Endothelial cell of umbilical vein (primary cell): Measurements from ENCODE around the gene ZIC2. TPM values are rescaled to one million over a fixed set of nuclear protein-coding genes. Genes with fewer than 3 reads are reported as not detected.

ENCODE experiments used
- BruUV-seq: library from RNA; stranded (reverse); fragments of 400-500 nt; replicated peaks from 2 replicates; lab custom pipeline; 2021; lab: Mats Ljungman, UMichigan
- CTCF ChIA-PET: fragments of 300-600, 350-600 bp; sonication (Branson Sonifier 250); formaldehyde crosslinking; loops from one replicate; lab custom pipeline; 2021; ENCODE audit warnings: antibody characterized with exemption, inconsistent platforms; lab: Charles Lee
- POLR2A ChIA-PET: fragments of 300-600, 350-600 bp; sonication (Branson Sonifier 250); formaldehyde crosslinking; loops from one replicate; lab custom pipeline; 2021; ENCODE audit warnings: antibody characterized with exemption, inconsistent platforms; lab: Charles Lee
- DNase-seq: peaks from one replicate; pipeline ENCODE4 v3.0.0-alpha.2; 2011; ENCODE audit warnings: low read depth, low spot score
- FAIRE-seq: peaks from 2 replicates; lab custom pipeline; 2011; peaks lifted over from hg19 to GRCh38; lab: Jason Lieb, UNC
- H2AFZ ChIP-seq: 2 replicates; pipeline ENCODE4 v1.6.0; 2012; ENCODE audit warnings: low read depth, low read length, control low read depth, inconsistent platforms
- H3K27ac ChIP-seq: 2 replicates; pipeline ENCODE4 v1.5.1; 2011; ENCODE audit warnings: low read depth, mild to moderate bottlenecking, control low read depth, low read length, moderate library complexity; ENCODE audit not compliant: insufficient read depth
- H3K27me3 ChIP-seq, 2 experiments: 2 replicates each; pipeline versions ENCODE4 v1.6.0 to v1.6.1; 2011; ENCODE audit warnings: low read length in 2 of 2, mixed read lengths in 1 of 2; ENCODE audit not compliant: control insufficient read depth in 2 of 2, insufficient read depth in 2 of 2
- H3K36me3 ChIP-seq, 2 experiments: 2 replicates in 1 of 2; 3 replicates in 1 of 2; pipeline ENCODE4 v1.5.1; 2011; ENCODE audit warnings: low read length in 2 of 2, mild to moderate bottlenecking in 1 of 2, moderate library complexity in 1 of 2; ENCODE audit not compliant: control insufficient read depth in 2 of 2, insufficient read depth in 2 of 2; ENCODE audit errors: extremely low read depth in 1 of 2
- H3K4me1 ChIP-seq: 3 replicates; pipeline ENCODE4 v1.5.1; 2011; ENCODE audit warnings: mild to moderate bottlenecking, low read length; ENCODE audit not compliant: control insufficient read depth, insufficient read depth; ENCODE audit errors: extremely low read depth
- H3K4me2 ChIP-seq: 2 replicates; pipeline ENCODE4 v1.6.1; 2011; ENCODE audit warnings: low read length, control low read depth, mixed read lengths; ENCODE audit not compliant: insufficient read depth
- H3K4me3 ChIP-seq, 3 experiments: fragments of 200-600 bp in 1 of 3; sonication (generic), shearing (Covaris generic) in 1 of 3; replicated peaks in 1 of 3; 2 replicates each; pipeline ENCODE4 v1.5.1; 2011 to 2016; ENCODE audit warnings: control low read depth in 3 of 3, low read length in 3 of 3, mild to moderate bottlenecking in 2 of 3, inconsistent platforms in 1 of 3, low read depth in 1 of 3, moderate library complexity in 1 of 3; ENCODE audit not compliant: insufficient read depth in 1 of 3
- H3K79me2 ChIP-seq: 2 replicates; pipeline ENCODE4 v1.6.0; 2012; ENCODE audit warnings: low read length, inconsistent platforms; ENCODE audit not compliant: control insufficient read depth, insufficient read depth
- H3K9ac ChIP-seq: replicated peaks from 2 replicates; pipeline ENCODE3; 2011; ENCODE audit warnings: low read length, control low read depth; ENCODE audit not compliant: insufficient read depth; ENCODE audit errors: extremely low read depth
- H3K9me1 ChIP-seq: replicated peaks from 3 replicates; pipeline ENCODE4 v1.6.0; 2011; ENCODE audit warnings: mild to moderate bottlenecking, low read length; ENCODE audit not compliant: control insufficient read depth, insufficient read depth; ENCODE audit errors: extremely low read depth
- H3K9me3 ChIP-seq: replicated peaks from 2 replicates; pipeline ENCODE4 v1.5.1; 2012; ENCODE audit warnings: low read length, inconsistent platforms; ENCODE audit not compliant: control insufficient read depth, insufficient read depth
- H4K20me1 ChIP-seq: replicated peaks from 2 replicates; pipeline ENCODE3; 2011; ENCODE audit warnings: mild to moderate bottlenecking, low read length; ENCODE audit not compliant: control insufficient read depth, insufficient read depth; ENCODE audit errors: extremely low read depth
- CTCF ChIP-seq, 2 donors: IDR thresholded peaks; 1 replicate in 1 of 2; 2 replicates in 1 of 2; pipeline ENCODE4 v1.5.1; 2011; ENCODE audit warnings: low read length in 2 of 2, mild to moderate bottlenecking in 2 of 2, moderate library complexity in 2 of 2, control low read depth in 1 of 2, inconsistent platforms in 1 of 2, low read depth in 1 of 2; ENCODE audit not compliant: insufficient read depth in 1 of 2; ENCODE audit errors: extremely low read depth in 1 of 2
- EZH2 ChIP-seq: IDR thresholded peaks from 2 replicates; pipeline ENCODE4 v1.6.1; 2012; ENCODE audit warnings: borderline replicate concordance, low read depth, mild to moderate bottlenecking, moderate library complexity, low read length, inconsistent platforms; ENCODE audit not compliant: severe bottlenecking
- FOS ChIP-seq: IDR thresholded peaks from 2 replicates; pipeline ENCODE4 v1.6.1; 2011; ENCODE audit warnings: mild to moderate bottlenecking, low read length, moderate library complexity, borderline replicate concordance; ENCODE audit not compliant: insufficient read depth
- GATA2 ChIP-seq: IDR thresholded peaks from 2 replicates; pipeline ENCODE4 v1.7.0; 2011; ENCODE audit warnings: low read depth, mild to moderate bottlenecking, moderate library complexity, mixed read lengths, low read length; ENCODE audit not compliant: insufficient read length, insufficient read depth
- JUN ChIP-seq: IDR thresholded peaks from 2 replicates; pipeline ENCODE4 v1.6.1; 2011; ENCODE audit warnings: borderline replicate concordance, low read depth; ENCODE audit not compliant: insufficient read length, insufficient read depth
- MAX ChIP-seq: IDR thresholded peaks from 2 replicates; pipeline ENCODE4 v1.6.1; 2011; ENCODE audit not compliant: insufficient read depth, insufficient read length
- MYC ChIP-seq: IDR thresholded peaks from one replicate; pipeline ENCODE4 v1.6.1; 2011; ENCODE audit warnings: mild to moderate bottlenecking, low read depth, low read length
- POLR2A ChIP-seq: IDR thresholded peaks from 2 replicates; pipeline ENCODE4 v1.6.1; 2012; ENCODE audit warnings: low read depth, mild to moderate bottlenecking, control low read depth, low read length
- POLR2AphosphoS5 ChIP-seq: IDR thresholded peaks from 2 replicates; pipeline ENCODE4 v1.6.1; 2012; ENCODE audit warnings: low read depth, mild to moderate bottlenecking, control low read depth, low read length, moderate library complexity; ENCODE audit not compliant: insufficient read depth
- dilution Hi-C: fragments of 300-500 bp; cut with MboI; formaldehyde crosslinking; loops from one replicate; pipeline ENCODE4 v1.15.0; 2019; ENCODE audit warnings: low sequenced_read_pairs; ENCODE audit not compliant: extremely low pct_ligation_motif_present
- intact Hi-C: fragments of 100-400 bp; cut with micrococcal nuclease; formaldehyde crosslinking; loops from one replicate; pipeline ENCODE4 v1.10.0; 2022
- polyA plus RNA-seq, 4 experiments: library from polyadenylated mRNA; depleted of rRNA in 3 of 4; stranded (reverse) in 3 of 4; unstranded in 1 of 4; fragments of >200 nt; gene quantifications; 2 replicates each; pipeline versions ENCODE4 v1.2.1 to v1.2.3, GENCODE V29; 2011 to 2012; ENCODE audit warnings: missing spikeins in 1 of 4
- total RNA-seq: library from RNA; stranded (reverse); gene quantifications from 2 replicates; pipeline ENCODE4 v1.2.3, GENCODE V29; 2021

Gene ZIC2
- total and polyA plus RNA-seq, 2 donors (not counting 3 experiments of a cell fraction or from before 2014, with no cell fraction given): 0.03 TPM; not detected in 1

- TF ChIP-seq MAX: no peak
- peak; percentile 9 for TF ChIP-seq EZH2
- no peak for TF ChIP-seq GATA2
- TF ChIP-seq JUN: no peak
- H3K9me3 ChIP-seq: no peaks in the 10 kb centered on the region
- ChIA-PET CTCF (interaction anchor here (1.7 kb wide), 1 partner anchor 282 kb away, joined by 6 read pairs; no protein-coding TSS in a partner anchor), POLR2A (no interaction called here)
- H2AFZ ChIP-seq: no peak overlapping the region
- peaks cover 37 to 59% of the 10 kb centered on the region in 2 experiments for H3K27me3 ChIP-seq
- H3K9me1 ChIP-seq: no peaks in the 10 kb centered on the region
- H3K4me1 ChIP-seq: no peaks in the 10 kb centered on the region
- no peak overlapping the region for H3K9ac ChIP-seq
- H3K27ac ChIP-seq: no peak overlapping the region
- H3K4me2 ChIP-seq: no peak overlapping the region
- dilution Hi-C loops (no loop called here), intact Hi-C loops (no loop called here)
- no peak overlapping the region for H3K4me3 ChIP-seq
- H3K79me2 ChIP-seq: no peaks in the 10 kb centered on the region
- no TSS peak for BruUV-seq
- FAIRE-seq (no peak), DNase-seq (no peak)
- no peaks in the 10 kb centered on the region for H4K20me1 ChIP-seq
- no peaks in the 10 kb centered on the region for H3K36me3 ChIP-seq
These were observed 28.3 kb upstream of the ZIC2 start for GRCh38 chr13:99953138-99953755.

DNA sequence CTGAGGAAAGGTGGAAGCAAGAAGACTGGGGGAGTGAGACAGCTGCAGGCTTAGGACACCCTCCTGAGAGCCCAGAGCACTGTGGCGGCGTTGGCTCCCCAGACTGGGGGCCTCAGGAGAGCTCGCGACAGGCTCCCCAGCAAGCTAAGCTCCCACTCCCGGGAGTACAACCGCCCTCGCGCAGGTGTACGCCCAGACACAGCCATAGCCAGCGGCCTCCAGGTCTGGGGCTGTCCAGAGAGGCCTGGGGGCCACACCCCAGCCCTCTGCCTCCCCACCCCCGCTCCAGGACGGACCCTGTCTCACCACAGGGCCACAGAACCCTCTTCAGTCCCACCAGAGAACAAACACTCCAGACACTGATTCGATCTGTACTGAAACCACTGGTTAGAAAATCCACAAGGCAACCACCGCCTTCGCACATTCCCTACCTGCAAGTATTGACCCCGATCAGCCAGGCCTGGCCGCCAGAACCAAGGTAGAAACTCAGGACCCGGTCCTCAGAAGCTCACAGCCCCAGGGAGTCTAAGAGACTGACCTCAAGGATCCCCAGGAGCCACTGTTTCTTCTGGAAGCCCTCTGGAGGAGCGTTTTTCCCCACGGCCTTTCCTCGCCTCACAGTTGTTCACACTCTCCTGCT lies 26.4 kb upstream of the ZIC2 start:
- no peak overlapping the region for H3K4me3 ChIP-seq
- H2AFZ ChIP-seq: no peak overlapping the region

More for the DNA sequence above, 26.4 kb upstream of the ZIC2 start:
- no peak for DNase-seq
- dilution Hi-C loops: no loop called here
- Histone ChIP-seq H3K9me3 (no peaks in the 10 kb centered on the region), H3K4me2 (no peak overlapping the region), H3K27ac (no peak overlapping the region), H3K79me2 (no peaks in the 10 kb centered on the region), H3K9me1 (no peaks in the 10 kb centered on the region), H3K9ac (no peak overlapping the region), H4K20me1 (no peaks in the 10 kb centered on the region), H3K27me3 (peaks cover 57 to 75% of the 10 kb centered on the region in 2 experiments), H3K36me3 (no peaks in the 10 kb centered on the region), H3K4me1 (peaks cover 7% of the 10 kb centered on the region)
- TF ChIP-seq CTCF (IDR thresholded peaks at IDR 0.05; ENCODE audit: extremely low read depth in 1 of 2, insufficient read depth in 1 of 2, low read depth in 1 of 2, low read length in 2 of 2) (no peak), JUN (no peak), EZH2 (no peak), POLR2A (no peak), FOS (no peak), MYC (no peak), POLR2AphosphoS5 (no peak), MAX (no peak), GATA2 (no peak)
- ChIA-PET POLR2A (no interaction called here), CTCF (interaction anchor here (0.8 to 1.7 kb wide), 5 partner anchors 278 to 559 kb away, joined by 3 to 6 read pairs (median 4); no protein-coding TSS in a partner anchor)
- no TSS peak for BruUV-seq
- FAIRE-seq: peak; percentile 18
- intact Hi-C loops: no loop called here
